PC-3 (cell line): Measurements from ENCODE around the gene PLPPR3. TPM values are rescaled to one million over a fixed set of nuclear protein-coding genes. Genes with fewer than 3 reads are reported as not detected.

ENCODE experiments used
- ATAC-seq: fragments of 200-7000 bp; cut with Tn5 transposase; 2 replicates; pipeline ENCODE4 v1.9.1; 2020; ENCODE audit warnings: mild to moderate bottlenecking, moderate library complexity
- BruUV-seq: library from RNA; stranded (reverse); fragments of 400-500 nt; replicated peaks from 2 replicates; lab custom pipeline; 2021; lab: Mats Ljungman, UMichigan
- CTCF ChIA-PET: fragments of 300-600 bp; sonication (Branson Sonifier 250); formaldehyde crosslinking; loops from one replicate; lab custom pipeline; 2022; ENCODE audit warnings: antibody characterized with exemption; lab: Charles Lee
- POLR2A ChIA-PET: fragments of 300-600 bp; sonication (Branson Sonifier 250); formaldehyde crosslinking; loops from one replicate; lab custom pipeline; 2022; ENCODE audit warnings: antibody characterized with exemption; ENCODE audit not compliant: unreplicated experiment; lab: Charles Lee
- DNase-seq: peaks from one replicate; pipeline ENCODE4 v3.0.0-alpha.2; 2015
- H2AFZ ChIP-seq: fragments of 300-600 bp; sonication (generic); 2 replicates; pipeline ENCODE4 v1.6.0; 2016; ENCODE audit warnings: antibody characterized with exemption, low read length
- H3F3A ChIP-seq: fragments of 300-600 bp; sonication (generic); one replicate; pipeline ENCODE4 v1.6.0; 2017; ENCODE audit warnings: antibody characterized with exemption, low read length, control low read depth, mild to moderate bottlenecking; ENCODE audit not compliant: unreplicated experiment
- H3K27ac ChIP-seq: fragments of 300-600 bp; sonication (generic); 2 replicates; pipeline ENCODE4 v1.5.1; 2016; ENCODE audit warnings: mild to moderate bottlenecking, low read length
- H3K27me3 ChIP-seq: fragments of 300-600 bp; sonication (generic); 2 replicates; pipeline ENCODE4 v1.6.1; 2016; ENCODE audit warnings: low read length, mixed read lengths
- H3K36me3 ChIP-seq: fragments of 300-600 bp; sonication (generic); 2 replicates; pipeline ENCODE4 v1.6.1; 2016; ENCODE audit warnings: low read depth, mixed run types, low read length, mixed read lengths
- H3K4me1 ChIP-seq: fragments of 300-600 bp; sonication (generic); 2 replicates; pipeline ENCODE4 v1.5.1; 2016; ENCODE audit warnings: low read length; ENCODE audit not compliant: insufficient read depth
- H3K4me2 ChIP-seq: fragments of 300-600 bp; sonication (generic); 2 replicates; pipeline ENCODE4 v1.6.0; 2016; ENCODE audit warnings: low read length
- H3K4me3 ChIP-seq: fragments of 300-600 bp; sonication (generic); 2 replicates; pipeline ENCODE4 v1.5.1; 2016; ENCODE audit warnings: mild to moderate bottlenecking, low read length, mixed read lengths
- H3K79me2 ChIP-seq: fragments of 300-600 bp; sonication (generic); 2 replicates; pipeline ENCODE4 v1.6.1; 2017; ENCODE audit warnings: low read length, mixed read lengths
- H3K9ac ChIP-seq: fragments of 300-600 bp; sonication (generic); 2 replicates; pipeline ENCODE4 v1.6.0; 2016; ENCODE audit warnings: mild to moderate bottlenecking, low read length
- H3K9me2 ChIP-seq: fragments of 300-600 bp; sonication (generic); replicated peaks from 2 replicates; pipeline ENCODE4 v1.6.1; 2016; ENCODE audit warnings: mixed run types, low read length, mixed read lengths
- H3K9me3 ChIP-seq: fragments of 300-600 bp; sonication (generic); 2 replicates; pipeline ENCODE4 v1.6.1; 2016; ENCODE audit warnings: low read length, mixed read lengths
- H4K20me1 ChIP-seq: fragments of 300-600 bp; sonication (generic); 2 replicates; pipeline ENCODE4 v1.6.1; 2016; ENCODE audit warnings: low read length, mixed read lengths
- EZH2 ChIP-seq: fragments of 300-600 bp; sonication (generic); IDR thresholded peaks from one replicate; pipeline ENCODE4 v1.6.1; 2017; ENCODE audit warnings: antibody characterized with exemption, mild to moderate bottlenecking, low read length; ENCODE audit not compliant: unreplicated experiment
- EZH2phosphoT487 ChIP-seq: fragments of 300-600 bp; sonication (generic); IDR thresholded peaks from 2 replicates; pipeline ENCODE4 v1.6.1; 2018; ENCODE audit warnings: mild to moderate bottlenecking, antibody characterized with exemption, low read length, borderline replicate concordance
- intact Hi-C: fragments of 100-400 bp; cut with micrococcal nuclease; formaldehyde crosslinking; loops from 2 replicates; pipeline ENCODE4 v1.9.0; 2023
- microRNA-seq: library from miRNA; unstranded; fragments of <30 nt; microRNA quantifications from one replicate; pipeline ENCODE4 v1.1.0, GENCODE V29; 2020; ENCODE audit not compliant: unreplicated experiment
- total RNA-seq: library from RNA; depleted of rRNA; stranded (reverse); fragments of >200 nt; gene quantifications from 2 replicates; pipeline ENCODE4 v1.2.3, GENCODE V29; 2014; rRNA removed
- TF ChIP-seq, protein P1 (sequence below): fragments of 300-600 bp; sonication (generic); conservative IDR thresholded peaks from 2 replicates; pipeline ENCODE4 v1.5.1; 2017; ENCODE audit warnings: antibody characterized with exemption, low read depth, mild to moderate bottlenecking, low read length

PLPPR3 gene
- total RNA-seq, 1 experiment from 2014 or later: not detected

DNA sequence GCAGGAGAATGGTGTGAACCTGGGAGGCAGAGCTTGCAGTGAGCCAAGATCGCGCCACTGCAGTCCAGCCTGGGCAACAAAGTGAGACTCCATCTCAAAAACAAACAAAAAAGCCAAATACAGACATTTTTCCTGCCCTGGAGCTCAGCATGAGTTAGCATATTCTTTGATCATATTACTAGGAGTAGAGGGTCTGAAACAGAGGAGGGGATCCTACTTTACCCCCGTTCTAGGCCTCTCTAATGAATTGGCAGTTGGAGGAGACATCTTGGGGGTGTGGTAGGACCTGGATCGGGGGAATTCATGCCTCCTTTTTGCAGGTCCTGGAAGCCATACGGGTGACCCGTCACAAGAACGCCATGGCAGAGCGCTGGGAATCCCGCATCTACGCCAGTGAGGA is 58.6 kb downstream of the PLPPR3 start:
- CTCF ChIA-PET: no interaction called here
- ATAC-seq (no peak), DNase-seq (no peak)
- Histone ChIP-seq H3K4me2 (no peak overlapping the region), H3K4me3 (no peak overlapping the region), H3K27ac (no peak overlapping the region), H3F3A (no peaks in the 10 kb centered on the region), H3K27me3 (no peaks in the 10 kb centered on the region), H3K79me2 (peaks cover 10% of the 10 kb centered on the region), H3K4me1 (no peaks in the 10 kb centered on the region), H3K9ac (no peak overlapping the region), H2AFZ (no peak overlapping the region), H4K20me1 (no peaks in the 10 kb centered on the region), H3K36me3 (peaks cover 24% of the 10 kb centered on the region), H3K9me3 (no peaks in the 10 kb centered on the region), H3K9me2 (no peaks in the 10 kb centered on the region)
- BruUV-seq: no TSS peak
- TF ChIP-seq EZH2 (no peak), EZH2phosphoT487 (no peak)
- TF ChIP-seq, protein P1, sequence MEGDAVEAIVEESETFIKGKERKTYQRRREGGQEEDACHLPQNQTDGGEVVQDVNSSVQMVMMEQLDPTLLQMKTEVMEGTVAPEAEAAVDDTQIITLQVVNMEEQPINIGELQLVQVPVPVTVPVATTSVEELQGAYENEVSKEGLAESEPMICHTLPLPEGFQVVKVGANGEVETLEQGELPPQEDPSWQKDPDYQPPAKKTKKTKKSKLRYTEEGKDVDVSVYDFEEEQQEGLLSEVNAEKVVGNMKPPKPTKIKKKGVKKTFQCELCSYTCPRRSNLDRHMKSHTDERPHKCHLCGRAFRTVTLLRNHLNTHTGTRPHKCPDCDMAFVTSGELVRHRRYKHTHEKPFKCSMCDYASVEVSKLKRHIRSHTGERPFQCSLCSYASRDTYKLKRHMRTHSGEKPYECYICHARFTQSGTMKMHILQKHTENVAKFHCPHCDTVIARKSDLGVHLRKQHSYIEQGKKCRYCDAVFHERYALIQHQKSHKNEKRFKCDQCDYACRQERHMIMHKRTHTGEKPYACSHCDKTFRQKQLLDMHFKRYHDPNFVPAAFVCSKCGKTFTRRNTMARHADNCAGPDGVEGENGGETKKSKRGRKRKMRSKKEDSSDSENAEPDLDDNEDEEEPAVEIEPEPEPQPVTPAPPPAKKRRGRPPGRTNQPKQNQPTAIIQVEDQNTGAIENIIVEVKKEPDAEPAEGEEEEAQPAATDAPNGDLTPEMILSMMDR: no peak
- POLR2A ChIA-PET: no interaction called here
- intact Hi-C loops: no loop called here

Small RNA genes within 50 kb of the gene (microRNA-seq; reads per million reads assigned to microRNA genes)
- 21.3 reads per million, percentile 45 among the genes with 10 or more reads in this experiment for gene MIR3187
- 4.5 reads per million, percentile 19 among the genes with 10 or more reads in this experiment for gene MIR4745

Other genes with a start within 250 kb of the PLPPR3 start
- 458 and 514 TPM in 2 replicates for gene BSG, start 249.4 kb downstream of the PLPPR3 start, total RNA-seq
- gene HCN2, start 232.1 kb downstream of the PLPPR3 start, total RNA-seq: 0.04 and 0.46 TPM in 2 replicates
- 60.5 and 80.6 TPM in 2 replicates for gene POLRMT, start 188.4 kb downstream of the PLPPR3 start, total RNA-seq
- gene FGF22, start 182.1 kb downstream of the PLPPR3 start, total RNA-seq: 0.81 and 1.3 TPM in 2 replicates
- gene RNF126, start 158.7 kb downstream of the PLPPR3 start, total RNA-seq: 86.4 and 89.2 TPM in 2 replicates
- gene FSTL3, start 145.6 kb downstream of the PLPPR3 start, total RNA-seq: 49.9 and 53.3 TPM in 2 replicates
- not detected in 2 replicates for gene PRSS57, start 126.5 kb downstream of the PLPPR3 start, total RNA-seq
- gene PALM, start 113.0 kb downstream of the PLPPR3 start, total RNA-seq: 10.8 and 13.0 TPM in 2 replicates
- gene MISP, start 70.8 kb downstream of the PLPPR3 start, total RNA-seq: 115 and 130 TPM in 2 replicates
- 395 and 412 TPM in 2 replicates for gene PTBP1, start 24.5 kb downstream of the PLPPR3 start, total RNA-seq
- not detected in 2 replicates for gene AZU1, start 5.9 kb upstream of the PLPPR3 start, total RNA-seq
- gene PRTN3, start 19.0 kb upstream of the PLPPR3 start, total RNA-seq: 0.29 and 0.40 TPM in 2 replicates
- not detected in 2 replicates for gene ELANE, start 30.3 kb upstream of the PLPPR3 start, total RNA-seq
- 22.4 and 38.0 TPM in 2 replicates for gene CFD, start 37.7 kb upstream of the PLPPR3 start, total RNA-seq
- gene MED16, start 71.2 kb upstream of the PLPPR3 start, total RNA-seq: 25.9 and 41.6 TPM in 2 replicates
- not detected in 2 replicates for gene RNU6-9, start 71.5 kb upstream of the PLPPR3 start, total RNA-seq
- 34.0 and 44.9 TPM in 2 replicates for gene R3HDM4, start 91.3 kb upstream of the PLPPR3 start, total RNA-seq
- gene KISS1R, start 95.4 kb upstream of the PLPPR3 start, total RNA-seq: 1.2 and 3.9 TPM in 2 replicates
- 5.6 and 13.9 TPM in 2 replicates for gene ARID3A, start 104.1 kb upstream of the PLPPR3 start, total RNA-seq
- gene WDR18, start 162.4 kb upstream of the PLPPR3 start, total RNA-seq: 56.7 and 99.6 TPM in 2 replicates
- 0.63 and 0.69 TPM in 2 replicates for gene GRIN3B, start 178.5 kb upstream of the PLPPR3 start, total RNA-seq
- 136 and 162 TPM in 2 replicates for gene TMEM259, start 199.2 kb upstream of the PLPPR3 start, total RNA-seq
- not detected in 2 replicates for gene RNU6-2, start 199.6 kb upstream of the PLPPR3 start, total RNA-seq
- gene CNN2, start 204.7 kb upstream of the PLPPR3 start, total RNA-seq: 97.9 and 107 TPM in 2 replicates
- 27.3 and 31.3 TPM in 2 replicates for gene ABCA7, start 218.2 kb upstream of the PLPPR3 start, total RNA-seq
- 45.3 and 68.4 TPM in 2 replicates for gene ARHGAP45, start 245.2 kb upstream of the PLPPR3 start, total RNA-seq